ENCODE results near the gene TYK2. TPM values are rescaled to one million over a fixed set of nuclear protein-coding genes. Genes with fewer than 3 reads are reported as not detected.

Gene TYK2
- total and polyA plus RNA-seq, 9 of the 15 experiments (the other 6 are each of a cell fraction or from before 2014, with no cell fraction given) = 15.0 to 182 (median 85.9) TPM

- peak; percentile 63; the same call in 1 of the 2 replicates for TF ChIP-seq STAT5A (IDR thresholded peaks at IDR 0.05; ENCODE audit: borderline replicate concordance, low read length)
- TF ChIP-seq HNRNPUL1 (IDR thresholded peaks at IDR 0.05; ENCODE audit: low read length) = no peak
- peak; percentile 99 for TF ChIP-seq LCOR (CRISPR knock-in tag; IDR thresholded peaks at IDR 0.05)
- TF ChIP-seq TFE3 (CRISPR knock-in tag; IDR thresholded peaks at IDR 0.05) = no peak
- TF ChIP-seq RBM17 (IDR thresholded peaks at IDR 0.05; ENCODE audit: borderline replicate concordance, low read depth, low read length) = no peak
- no peak for TF ChIP-seq ZNF277 (CRISPR knock-in tag; IDR thresholded peaks at IDR 0.05; ENCODE audit: borderline replicate concordance)
- no peak for TF ChIP-seq ZBTB43 (CRISPR knock-in tag; IDR thresholded peaks at IDR 0.05)
- peak; percentile 46; the same call in 1 of the 2 replicates for TF ChIP-seq TCF3 (CRISPR knock-in tag; IDR thresholded peaks at IDR 0.05)
- peak; percentile 99 to 100 for TF ChIP-seq KDM1A (IDR thresholded peaks at IDR 0.05)
- TF ChIP-seq BHLHE40 (IDR thresholded peaks at IDR 0.05; ENCODE audit: low read length) = peak; percentile 2; the same call in 1 of the 2 replicates
- no peak for TF ChIP-seq NCOA2 (IDR thresholded peaks at IDR 0.05; ENCODE audit: partially characterized antibody in 2 of 2)
- TF ChIP-seq EHMT2 (IDR thresholded peaks at IDR 0.05) = no peak
- no peak for TF ChIP-seq ZNF253 (CRISPR knock-in tag; conservative IDR thresholded peaks at IDR 0.05)
- no peak for TF ChIP-seq NR0B1 (IDR thresholded peaks at IDR 0.05; ENCODE audit: partially characterized antibody)
- TF ChIP-seq ZNF232 (CRISPR knock-in tag; IDR thresholded peaks at IDR 0.05) = no peak
- TF ChIP-seq MCM2 (IDR thresholded peaks at IDR 0.05; ENCODE audit: low read depth) = no peak
- peak; percentile 88; the same call in 1 of the 2 replicates for TF ChIP-seq KLF13 (tag; IDR thresholded peaks at IDR 0.05; ENCODE audit: borderline replicate concordance, low read depth)
- TF ChIP-seq ZNF121 (CRISPR knock-in tag; conservative IDR thresholded peaks at IDR 0.05) = no peak
- TF ChIP-seq ZC3H11A (IDR thresholded peaks at IDR 0.05; ENCODE audit: low read depth, low read length) = peak; percentile 98
- TF ChIP-seq NRF1 (conservative IDR thresholded peaks at IDR 0.05 in 1 of 2, IDR thresholded peaks at IDR 0.05 in 1 of 2) = peak; percentile 38 to 45
- peak in 1 of 2 experiments; percentile 36; a peak in 1 of 4 replicates for TF ChIP-seq SRF (CRISPR knock-in tag; IDR thresholded peaks at IDR 0.05)
- peak; percentile 84; the same call in 1 of the 2 replicates for TF ChIP-seq ZNF668 (CRISPR knock-in tag; IDR thresholded peaks at IDR 0.05)
- peak; percentile 60; the same call in 1 of the 2 replicates for TF ChIP-seq ZNF263 (CRISPR knock-in tag; IDR thresholded peaks at IDR 0.05; ENCODE audit: borderline replicate concordance)
These were observed 36.2 kb upstream of the TYK2 start (continued) for GRCh38 chr19:10416380-10417257.

Measured in K562 (cell line).